ENCODE results near the gene KRTAP5-8. TPM values are rescaled to one million over a fixed set of nuclear protein-coding genes. Genes with fewer than 3 reads are reported as not detected.
"Not testable (repeated sequence)": the region's sequence is repeated elsewhere in the genome, so short reads cannot be mapped to it uniquely, and the experiment has no call there.

KRTAP5-8 gene
- total RNA-seq, 3 donors from 2014 or later, result not detected

GRCh38 chr11:71527576-71528210, 10.1 kb upstream of the KRTAP5-8 start:
- Mint-ChIP-seq H3K9me3 (peaks cover 4% of the 10 kb centered on the region), H3K27me3 (ENCODE audit: low read depth) (peaks cover 16% of the 10 kb centered on the region), H3K4me1 (ENCODE audit: low read depth) (no peaks in the 10 kb centered on the region), H3K4me3 (no peak overlapping the region), H3K36me3 (ENCODE audit: insufficient read depth) (no peaks in the 10 kb centered on the region)
- ATAC-seq, result no peak
- no peak for DNase-seq

- no peaks in the 10 kb centered on the region for H3K9me3 Mint-ChIP-seq
- no peak for ATAC-seq
- no peak overlapping the region for H3K4me3 Mint-ChIP-seq
- H3K36me3 Mint-ChIP-seq (ENCODE audit: insufficient read depth), result no peaks in the 10 kb centered on the region
- H3K4me1 Mint-ChIP-seq (ENCODE audit: low read depth), result no peaks in the 10 kb centered on the region
- no peak for DNase-seq
- peaks cover 16% of the 10 kb centered on the region for H3K27me3 Mint-ChIP-seq (ENCODE audit: low read depth)
Observed at GRCh38 chr11:71530602-71531001, 7.2 kb upstream of the KRTAP5-8 start.

GRCh38 chr11:71532036-71532610, 5.7 kb upstream of the KRTAP5-8 start:
- H3K4me3 Mint-ChIP-seq, result no peak overlapping the region
- peaks cover 12% of the 10 kb centered on the region for H3K27me3 Mint-ChIP-seq (ENCODE audit: low read depth)
- H3K36me3 Mint-ChIP-seq (ENCODE audit: insufficient read depth), result no peaks in the 10 kb centered on the region
- no peaks in the 10 kb centered on the region for H3K4me1 Mint-ChIP-seq (ENCODE audit: low read depth)
- H3K9me3 Mint-ChIP-seq, result no peaks in the 10 kb centered on the region
- ATAC-seq (no peak), DNase-seq (no peak)

GRCh38 chr11:71534711-71535608, 2.9 kb upstream of the KRTAP5-8 start:
- not testable (repeated sequence) for H3K36me3 Mint-ChIP-seq (ENCODE audit: insufficient read depth); DNase-seq; H3K4me1 Mint-ChIP-seq (ENCODE audit: low read depth); H3K4me3 Mint-ChIP-seq; ATAC-seq; H3K9me3 Mint-ChIP-seq
- peaks cover 12% of the 10 kb centered on the region for H3K27me3 Mint-ChIP-seq (ENCODE audit: low read depth)

GRCh38 chr11:71535825-71536224, 2.0 kb upstream of the KRTAP5-8 start:
- H3K27me3 Mint-ChIP-seq (ENCODE audit: low read depth), result peaks cover 12% of the 10 kb centered on the region
- H3K9me3 Mint-ChIP-seq, result peaks cover 4% of the 10 kb centered on the region
- no peak overlapping the region for H3K4me3 Mint-ChIP-seq
- no peak for DNase-seq
- ATAC-seq, result no peak
- no peaks in the 10 kb centered on the region for H3K36me3 Mint-ChIP-seq (ENCODE audit: insufficient read depth)
- no peaks in the 10 kb centered on the region for H3K4me1 Mint-ChIP-seq (ENCODE audit: low read depth)

GRCh38 chr11:71537537-71537936, 288 bp upstream of the KRTAP5-8 start:
- Mint-ChIP-seq H3K4me3 (no peak overlapping the region), H3K36me3 (ENCODE audit: insufficient read depth) (peaks cover 2% of the 10 kb centered on the region), H3K4me1 (ENCODE audit: low read depth) (no peaks in the 10 kb centered on the region), H3K9me3 (peaks cover 13% of the 10 kb centered on the region), H3K27me3 (ENCODE audit: low read depth) (peaks cover 16% of the 10 kb centered on the region)
- no peak for DNase-seq
- no peak for ATAC-seq

- H3K4me1 Mint-ChIP-seq (ENCODE audit: low read depth), result peaks cover 1% of the 10 kb centered on the region
- peaks cover 2% of the 10 kb centered on the region for H3K36me3 Mint-ChIP-seq (ENCODE audit: insufficient read depth)
- no peak overlapping the region for H3K4me3 Mint-ChIP-seq
- no peak for ATAC-seq
- H3K9me3 Mint-ChIP-seq, result peaks cover 13% of the 10 kb centered on the region
- no peak for DNase-seq
- peaks cover 16% of the 10 kb centered on the region for H3K27me3 Mint-ChIP-seq (ENCODE audit: low read depth)
Observed at GRCh38 chr11:71538666-71538990, 803 bp downstream of the KRTAP5-8 start.

GRCh38 chr11:71539017-71539416, 1.2 kb downstream of the KRTAP5-8 start:
- peaks cover 2% of the 10 kb centered on the region for H3K36me3 Mint-ChIP-seq (ENCODE audit: insufficient read depth)
- peaks cover 13% of the 10 kb centered on the region for H3K9me3 Mint-ChIP-seq
- DNase-seq (no peak), ATAC-seq (no peak)
- peaks cover 1% of the 10 kb centered on the region for H3K4me1 Mint-ChIP-seq (ENCODE audit: low read depth)
- H3K27me3 Mint-ChIP-seq (ENCODE audit: low read depth), result peaks cover 16% of the 10 kb centered on the region
- no peak overlapping the region for H3K4me3 Mint-ChIP-seq

GRCh38 chr11:71539971-71540370, 2.1 kb downstream of the KRTAP5-8 start:
- not testable (repeated sequence) for H3K4me1 Mint-ChIP-seq (ENCODE audit: low read depth); ATAC-seq; DNase-seq; H3K36me3 Mint-ChIP-seq (ENCODE audit: insufficient read depth); H3K4me3 Mint-ChIP-seq
- peaks cover 16% of the 10 kb centered on the region for H3K27me3 Mint-ChIP-seq (ENCODE audit: low read depth)
- peaks cover 13% of the 10 kb centered on the region for H3K9me3 Mint-ChIP-seq

- not testable (repeated sequence) for DNase-seq; H3K4me1 Mint-ChIP-seq (ENCODE audit: low read depth); H3K4me3 Mint-ChIP-seq; H3K36me3 Mint-ChIP-seq (ENCODE audit: insufficient read depth)
- peaks cover 16% of the 10 kb centered on the region for H3K27me3 Mint-ChIP-seq (ENCODE audit: low read depth)
- H3K9me3 Mint-ChIP-seq, result peaks cover 13% of the 10 kb centered on the region
- peak in 1 of 2 donors; percentile 21 for ATAC-seq
Observed at GRCh38 chr11:71540521-71541304, 2.9 kb downstream of the KRTAP5-8 start.

GRCh38 chr11:71542382-71542781, 4.6 kb downstream of the KRTAP5-8 start:
- Mint-ChIP-seq H3K4me1 (ENCODE audit: low read depth) (peaks cover 1% of the 10 kb centered on the region), H3K4me3 (no peak overlapping the region), H3K27me3 (ENCODE audit: low read depth) (peaks cover 14% of the 10 kb centered on the region), H3K9me3 (peaks cover 13% of the 10 kb centered on the region), H3K36me3 (ENCODE audit: insufficient read depth) (peaks cover 2% of the 10 kb centered on the region)
- DNase-seq (no peak), ATAC-seq (no peak)

- H3K4me1 Mint-ChIP-seq (ENCODE audit: low read depth), result peaks cover 1% of the 10 kb centered on the region
- peaks cover 13% of the 10 kb centered on the region for H3K9me3 Mint-ChIP-seq
- DNase-seq (no peak), ATAC-seq (peak; percentile 25 to 53)
- H3K4me3 Mint-ChIP-seq, result no peak overlapping the region
- peaks cover 17% of the 10 kb centered on the region for H3K27me3 Mint-ChIP-seq (ENCODE audit: low read depth)
- peaks cover 2% of the 10 kb centered on the region for H3K36me3 Mint-ChIP-seq (ENCODE audit: insufficient read depth)
Observed at GRCh38 chr11:71542879-71543777, 5.3 kb downstream of the KRTAP5-8 start.

GRCh38 chr11:71543866-71544265, 6.0 kb downstream of the KRTAP5-8 start:
- ATAC-seq (no peak), DNase-seq (no peak)
- Mint-ChIP-seq H3K4me3 (no peak overlapping the region), H3K27me3 (ENCODE audit: low read depth) (peaks cover 17% of the 10 kb centered on the region), H3K4me1 (ENCODE audit: low read depth) (peaks cover 1% of the 10 kb centered on the region), H3K36me3 (ENCODE audit: insufficient read depth) (peaks cover 2% of the 10 kb centered on the region), H3K9me3 (peaks cover 13% of the 10 kb centered on the region)
